Hematopoietic multipotent progenitor cell treated with erythropoietin and hydrocortisone succinate and interleukin-3 and kit ligand, for 17 days (in vitro differentiated cells): Measurements from ENCODE around the gene TSPEAR.
"Not testable (repeated sequence)": the region's sequence is repeated elsewhere in the genome, so short reads cannot be mapped to it uniquely, and the experiment has no call there.

Experiments
- DNase-seq: peaks from one replicate; pipeline ENCODE4 v3.0.0-alpha.2; 2015; ENCODE audit warnings: low spot score

The TSPEAR gene

GRCh38 chr21:44515359-44516165 is 195.8 kb downstream of the TSPEAR start:
- DNase-seq = no peak

- DNase-seq = no peak
Measured at GRCh38 chr21:44514746-44515358, 196.5 kb downstream of the TSPEAR start.

- no peak for DNase-seq
Measured at GRCh38 chr21:44514218-44514520, 197.2 kb downstream of the TSPEAR start.

GRCh38 chr21:44513389-44514217 is 197.8 kb downstream of the TSPEAR start:
- no peak for DNase-seq

- DNase-seq = no peak
Measured at GRCh38 chr21:44512496-44513388, 198.6 kb downstream of the TSPEAR start.

- DNase-seq = no peak
Measured at GRCh38 chr21:44511938-44512275, 199.5 kb downstream of the TSPEAR start.

GRCh38 chr21:44511219-44511937 is 200.0 kb downstream of the TSPEAR start:
- DNase-seq = no peak

GRCh38 chr21:44510508-44511218 is 200.7 kb downstream of the TSPEAR start:
- peak; percentile 54 for DNase-seq

- no peak for DNase-seq
Measured at GRCh38 chr21:44510109-44510507, 201.3 kb downstream of the TSPEAR start.

- DNase-seq = no peak
Measured at GRCh38 chr21:44509539-44509938, 201.8 kb downstream of the TSPEAR start.

- no peak for DNase-seq
Measured at GRCh38 chr21:44508711-44509445, 202.5 kb downstream of the TSPEAR start.

GRCh38 chr21:44508426-44508710 is 203.0 kb downstream of the TSPEAR start:
- DNase-seq = no peak

- DNase-seq = no peak
Measured at GRCh38 chr21:44507673-44508425, 203.5 kb downstream of the TSPEAR start.

- DNase-seq = no peak
Measured at GRCh38 chr21:44506279-44507255, 204.8 kb downstream of the TSPEAR start.

- DNase-seq = no peak
Measured at GRCh38 chr21:44505673-44506278, 205.6 kb downstream of the TSPEAR start.

- DNase-seq = no peak
Measured at GRCh38 chr21:44503901-44504399, 207.4 kb downstream of the TSPEAR start.

GRCh38 chr21:44503006-44503889 is 208.1 kb downstream of the TSPEAR start:
- not testable (repeated sequence) for DNase-seq
